Measurements from ENCODE around the gene DDR2. TPM values are rescaled to one million over a fixed set of nuclear protein-coding genes. Genes with fewer than 3 reads are reported as not detected.
A peak's percentile ranks its signal among the peaks of the same experiment; 100 is the strongest.
"Not testable (repeated sequence)": the region's sequence is repeated elsewhere in the genome, so short reads cannot be mapped to it uniquely, and the experiment has no call there.

DDR2 gene
- polyA plus RNA-seq, 2 donors = 2.8 to 4.0 TPM

- WGBS, 2 donors = 0% methylated on average over 7 of the region's 8 CpGs
- H3K9me3 ChIP-seq (ENCODE audit: control insufficient read depth in 2 of 2, insufficient read depth in 1 of 2, low read depth in 1 of 2, low read length in 1 of 2); H3K36me3 ChIP-seq (ENCODE audit: control insufficient read depth in 2 of 2, insufficient read depth in 2 of 2, low read length in 1 of 2); H3K4me1 ChIP-seq (ENCODE audit: control insufficient read depth in 2 of 2, insufficient read depth in 2 of 2, low read length in 1 of 2); H3K27me3 ChIP-seq (ENCODE audit: control insufficient read depth in 1 of 2, insufficient read depth in 2 of 2, low read length in 2 of 2): not testable (repeated sequence)
- H3K4me3 ChIP-seq (ENCODE audit: low read depth in 1 of 2, low read length in 2 of 2) = peak overlapping the region; percentile 52 to 60
- peak overlapping the region in 1 of 2 donors; percentile 47 for H3K27ac ChIP-seq (ENCODE audit: low read depth in 2 of 2, low read length in 1 of 2)
These were observed 158.7 kb downstream of the DDR2 start for GRCh38 chr1:162790985-162791357.

DNA sequence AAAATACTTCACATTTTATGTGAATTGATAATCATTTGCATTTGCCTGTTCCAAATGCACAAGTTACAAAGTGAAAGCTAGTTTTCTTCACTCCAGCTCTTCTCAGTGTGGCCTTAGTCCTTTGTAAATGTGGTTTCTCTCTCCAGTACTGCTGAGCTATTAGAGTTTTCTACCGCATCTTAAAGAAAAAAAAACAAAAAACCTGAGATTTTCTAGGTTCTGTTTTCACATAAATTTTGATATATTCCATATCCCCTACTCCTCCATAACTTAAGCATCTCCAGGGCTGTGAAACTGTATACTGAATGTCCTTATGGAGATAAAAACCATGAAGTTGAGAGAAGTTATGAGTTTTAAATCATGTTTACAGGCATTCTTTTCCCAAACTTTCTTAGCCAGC lies 162.0 kb downstream of the DDR2 start:
- H3K27me3 ChIP-seq (ENCODE audit: control insufficient read depth in 1 of 2, insufficient read depth in 2 of 2, low read length in 2 of 2); H3K4me1 ChIP-seq (ENCODE audit: control insufficient read depth in 2 of 2, insufficient read depth in 2 of 2, low read length in 1 of 2); H3K36me3 ChIP-seq (ENCODE audit: control insufficient read depth in 2 of 2, insufficient read depth in 2 of 2, low read length in 1 of 2); H3K9me3 ChIP-seq (ENCODE audit: control insufficient read depth in 2 of 2, insufficient read depth in 1 of 2, low read depth in 1 of 2, low read length in 1 of 2); H3K27ac ChIP-seq (ENCODE audit: low read depth in 2 of 2, low read length in 1 of 2); H3K4me3 ChIP-seq (ENCODE audit: low read depth in 1 of 2, low read length in 2 of 2): not testable (repeated sequence)
- 87 to 92% methylated on average over 1 of the region's 1 CpG for WGBS, 2 donors

- 59 to 70% methylated on average over 4 of the region's 4 CpGs for WGBS, 2 donors
- H3K9me3 ChIP-seq (ENCODE audit: control insufficient read depth in 2 of 2, insufficient read depth in 1 of 2, low read depth in 1 of 2, low read length in 1 of 2); H3K36me3 ChIP-seq (ENCODE audit: control insufficient read depth in 2 of 2, insufficient read depth in 2 of 2, low read length in 1 of 2); H3K27ac ChIP-seq (ENCODE audit: low read depth in 2 of 2, low read length in 1 of 2); H3K27me3 ChIP-seq (ENCODE audit: control insufficient read depth in 1 of 2, insufficient read depth in 2 of 2, low read length in 2 of 2); H3K4me1 ChIP-seq (ENCODE audit: control insufficient read depth in 2 of 2, insufficient read depth in 2 of 2, low read length in 1 of 2); H3K4me3 ChIP-seq (ENCODE audit: low read depth in 1 of 2, low read length in 2 of 2): not testable (repeated sequence)
These were observed 164.5 kb downstream of the DDR2 start for GRCh38 chr1:162796617-162797279.

- H3K9me3 ChIP-seq (ENCODE audit: control insufficient read depth in 2 of 2, insufficient read depth in 1 of 2, low read depth in 1 of 2, low read length in 1 of 2); H3K4me3 ChIP-seq (ENCODE audit: low read depth in 1 of 2, low read length in 2 of 2); H3K36me3 ChIP-seq (ENCODE audit: control insufficient read depth in 2 of 2, insufficient read depth in 2 of 2, low read length in 1 of 2); H3K4me1 ChIP-seq (ENCODE audit: control insufficient read depth in 2 of 2, insufficient read depth in 2 of 2, low read length in 1 of 2); H3K27ac ChIP-seq (ENCODE audit: low read depth in 2 of 2, low read length in 1 of 2); H3K27me3 ChIP-seq (ENCODE audit: control insufficient read depth in 1 of 2, insufficient read depth in 2 of 2, low read length in 2 of 2): not testable (repeated sequence)
- WGBS, 2 donors = 41 to 47% methylated on average over 6 of the region's 6 CpGs
These were observed 167.9 kb downstream of the DDR2 start for GRCh38 chr1:162799995-162800830.

DNA sequence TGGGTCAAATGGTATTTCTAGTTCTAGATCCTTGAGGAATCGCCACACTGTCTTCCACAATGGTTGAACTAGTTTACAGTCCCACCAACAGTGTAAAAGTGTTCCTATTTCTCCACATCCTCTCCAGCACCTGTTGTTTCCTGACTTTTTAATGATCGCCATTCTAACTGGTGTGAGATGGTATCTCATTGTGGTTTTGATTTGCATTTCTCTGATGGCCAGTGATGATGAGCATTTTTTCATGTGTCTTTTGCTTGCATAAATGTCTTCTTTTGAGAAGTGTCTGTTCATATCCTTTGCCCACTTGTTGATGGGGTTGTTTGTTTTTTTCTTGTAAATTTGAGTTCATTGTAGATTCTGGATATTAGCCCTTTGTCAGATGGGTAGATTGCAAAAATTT lies 175.2 kb downstream of the DDR2 start:
- H3K4me1 ChIP-seq (ENCODE audit: control insufficient read depth in 2 of 2, insufficient read depth in 2 of 2, low read length in 1 of 2); H3K27me3 ChIP-seq (ENCODE audit: control insufficient read depth in 1 of 2, insufficient read depth in 2 of 2, low read length in 2 of 2); H3K4me3 ChIP-seq (ENCODE audit: low read depth in 1 of 2, low read length in 2 of 2); H3K36me3 ChIP-seq (ENCODE audit: control insufficient read depth in 2 of 2, insufficient read depth in 2 of 2, low read length in 1 of 2); H3K9me3 ChIP-seq (ENCODE audit: control insufficient read depth in 2 of 2, insufficient read depth in 1 of 2, low read depth in 1 of 2, low read length in 1 of 2); H3K27ac ChIP-seq (ENCODE audit: low read depth in 2 of 2, low read length in 1 of 2): not testable (repeated sequence)
- WGBS, 2 donors = no CpG with 5 or more reads among the region's 2 CpGs

GRCh38 chr1:162812357-162812756 lies 180.1 kb downstream of the DDR2 start:
- H3K27me3 ChIP-seq (ENCODE audit: control insufficient read depth in 1 of 2, insufficient read depth in 2 of 2, low read length in 2 of 2); H3K9me3 ChIP-seq (ENCODE audit: control insufficient read depth in 2 of 2, insufficient read depth in 1 of 2, low read depth in 1 of 2, low read length in 1 of 2); H3K4me1 ChIP-seq (ENCODE audit: control insufficient read depth in 2 of 2, insufficient read depth in 2 of 2, low read length in 1 of 2); H3K4me3 ChIP-seq (ENCODE audit: low read depth in 1 of 2, low read length in 2 of 2); H3K36me3 ChIP-seq (ENCODE audit: control insufficient read depth in 2 of 2, insufficient read depth in 2 of 2, low read length in 1 of 2); H3K27ac ChIP-seq (ENCODE audit: low read depth in 2 of 2, low read length in 1 of 2): not testable (repeated sequence)
- 96 to 100% methylated on average over 2 of the region's 2 CpGs for WGBS, 2 donors

DNA sequence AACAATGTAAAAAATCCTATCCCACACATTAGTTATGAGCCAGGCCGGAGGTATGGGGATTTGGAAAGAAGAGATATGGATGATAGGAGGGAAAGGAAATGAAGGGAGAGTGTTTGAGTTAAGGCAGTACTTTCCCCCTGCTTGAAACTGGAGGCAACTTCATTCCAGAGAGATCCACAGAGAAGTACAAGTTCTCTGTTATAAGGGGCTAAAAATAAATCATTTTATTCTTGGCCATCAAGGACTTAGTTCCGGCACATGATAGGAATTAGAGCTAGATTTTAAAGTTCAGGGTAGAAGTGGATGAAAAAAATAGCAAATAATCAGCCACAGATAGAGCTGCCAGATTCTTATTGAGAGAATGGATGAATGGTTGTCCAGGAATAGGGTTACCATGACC lies 185.9 kb downstream of the DDR2 start:
- not testable (repeated sequence) for H3K27ac ChIP-seq (ENCODE audit: low read depth in 2 of 2, low read length in 1 of 2); H3K4me3 ChIP-seq (ENCODE audit: low read depth in 1 of 2, low read length in 2 of 2); H3K9me3 ChIP-seq (ENCODE audit: control insufficient read depth in 2 of 2, insufficient read depth in 1 of 2, low read depth in 1 of 2, low read length in 1 of 2); H3K36me3 ChIP-seq (ENCODE audit: control insufficient read depth in 2 of 2, insufficient read depth in 2 of 2, low read length in 1 of 2); H3K27me3 ChIP-seq (ENCODE audit: control insufficient read depth in 1 of 2, insufficient read depth in 2 of 2, low read length in 2 of 2); H3K4me1 ChIP-seq (ENCODE audit: control insufficient read depth in 2 of 2, insufficient read depth in 2 of 2, low read length in 1 of 2)
- 84 to 90% methylated on average over 2 of the region's 2 CpGs for WGBS, 2 donors

DNA sequence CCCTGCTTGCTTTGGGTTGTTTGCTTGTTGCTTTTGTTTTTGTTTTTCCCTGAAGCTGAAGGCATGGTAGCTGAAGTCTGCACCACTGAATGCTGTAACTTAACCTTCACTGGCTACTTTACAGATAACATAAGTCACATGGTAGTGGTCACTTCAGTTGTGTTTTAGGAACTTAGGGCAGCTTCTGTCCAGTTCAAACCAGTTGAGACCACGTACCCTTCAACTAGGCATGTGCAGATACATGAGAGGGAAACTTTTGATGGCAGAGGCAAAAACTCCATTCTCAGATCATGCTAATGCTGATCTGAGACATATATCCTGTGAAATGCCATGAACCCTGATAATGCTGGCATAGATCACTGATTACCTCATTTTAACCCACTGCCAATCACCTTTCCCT lies 186.4 kb downstream of the DDR2 start:
- not testable (repeated sequence) for H3K36me3 ChIP-seq (ENCODE audit: control insufficient read depth in 2 of 2, insufficient read depth in 2 of 2, low read length in 1 of 2); H3K27me3 ChIP-seq (ENCODE audit: control insufficient read depth in 1 of 2, insufficient read depth in 2 of 2, low read length in 2 of 2); H3K9me3 ChIP-seq (ENCODE audit: control insufficient read depth in 2 of 2, insufficient read depth in 1 of 2, low read depth in 1 of 2, low read length in 1 of 2); H3K4me3 ChIP-seq (ENCODE audit: low read depth in 1 of 2, low read length in 2 of 2); H3K27ac ChIP-seq (ENCODE audit: low read depth in 2 of 2, low read length in 1 of 2); H3K4me1 ChIP-seq (ENCODE audit: control insufficient read depth in 2 of 2, insufficient read depth in 2 of 2, low read length in 1 of 2)
- WGBS, 2 donors = 94 to 100% methylated on average over 1 of the region's 1 CpG

GRCh38 chr1:162822391-162823200 lies 190.3 kb downstream of the DDR2 start:
- 5 to 6% methylated on average over 44 of the region's 44 CpGs for WGBS, 2 donors
- no peaks in the 10 kb centered on the region for H3K27me3 ChIP-seq (ENCODE audit: control insufficient read depth in 1 of 2, insufficient read depth in 2 of 2, low read length in 2 of 2)
- H3K9me3 ChIP-seq (ENCODE audit: control insufficient read depth in 2 of 2, insufficient read depth in 1 of 2, low read depth in 1 of 2, low read length in 1 of 2) = no peaks in the 10 kb centered on the region
- H3K4me3 ChIP-seq (ENCODE audit: low read depth in 1 of 2, low read length in 2 of 2) = peak overlapping the region; percentile 28 to 49
- no peaks in the 10 kb centered on the region for H3K36me3 ChIP-seq (ENCODE audit: control insufficient read depth in 2 of 2, insufficient read depth in 2 of 2, low read length in 1 of 2)
- peaks cover 6% of the 10 kb centered on the region in 2 donors for H3K4me1 ChIP-seq (ENCODE audit: control insufficient read depth in 2 of 2, insufficient read depth in 2 of 2, low read length in 1 of 2)
- H3K27ac ChIP-seq (ENCODE audit: low read depth in 2 of 2, low read length in 1 of 2) = no peak overlapping the region
